GM21360 (cell line): ENCODE measurements around the gene NPC2.

Source experiments
- ATAC-seq: cut with Tn5 transposase; IDR thresholded peaks from one replicate; pipeline ENCODE4 v1.9.1; 2021; ENCODE audit warnings: mild to moderate bottlenecking, moderate library complexity; ENCODE audit not compliant: unreplicated experiment

The NPC2 gene

DNA sequence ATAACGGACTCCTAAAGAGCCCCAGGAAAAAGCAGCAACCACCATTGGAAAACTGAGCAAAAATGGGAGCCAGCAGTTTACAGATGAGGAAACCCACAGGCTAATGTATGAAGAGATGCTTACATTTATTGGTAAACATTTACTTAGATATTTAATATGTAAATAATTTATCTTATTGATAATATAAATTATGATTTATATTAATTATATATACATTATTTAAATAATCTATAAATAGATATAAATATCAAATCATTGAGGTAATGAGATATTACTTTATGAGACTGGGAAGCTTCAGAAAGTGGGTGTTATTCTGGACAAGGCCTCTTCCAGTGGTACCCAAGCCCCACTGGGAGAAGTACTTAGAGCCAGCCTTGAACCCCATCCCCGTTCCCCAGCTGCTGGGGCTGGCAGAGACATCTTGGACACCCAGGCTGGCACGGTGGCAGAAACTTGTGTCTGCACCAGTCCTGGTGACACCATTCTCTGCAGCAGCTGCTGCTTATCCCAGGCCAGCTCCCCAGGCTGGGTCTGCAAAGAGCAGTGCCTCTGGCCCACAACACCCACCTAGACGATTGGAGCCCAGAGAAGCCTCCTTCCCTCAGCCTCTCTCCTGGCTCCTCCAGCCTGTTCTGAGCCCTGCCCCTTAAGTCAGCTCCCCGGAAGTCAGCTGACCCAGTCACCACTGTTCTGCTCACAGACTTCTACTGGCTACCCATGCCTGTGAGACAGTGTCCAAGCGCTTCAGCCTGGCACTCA lies 26.4 kb upstream of the NPC2 start:
- ATAC-seq, result no peak

DNA sequence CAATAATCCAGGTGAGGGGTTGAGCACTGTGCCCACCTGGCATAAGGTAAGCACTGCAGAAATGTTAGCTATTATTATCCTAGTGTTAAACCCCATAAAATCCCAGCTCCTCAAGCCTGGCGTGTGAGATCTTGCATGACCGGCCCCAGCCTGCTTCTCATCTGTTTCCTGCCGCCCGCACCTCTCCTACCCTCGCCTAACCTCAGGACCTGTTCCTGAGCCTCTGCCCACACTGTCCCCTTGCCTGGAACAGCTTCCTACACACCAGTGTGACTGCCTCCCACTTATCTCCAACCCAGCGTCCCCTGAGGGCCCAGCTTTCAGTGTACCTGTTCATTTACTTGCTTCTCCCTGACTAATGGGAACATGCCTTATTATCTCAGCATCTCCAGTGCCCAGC lies 25.1 kb upstream of the NPC2 start:
- ATAC-seq, result no peak

DNA sequence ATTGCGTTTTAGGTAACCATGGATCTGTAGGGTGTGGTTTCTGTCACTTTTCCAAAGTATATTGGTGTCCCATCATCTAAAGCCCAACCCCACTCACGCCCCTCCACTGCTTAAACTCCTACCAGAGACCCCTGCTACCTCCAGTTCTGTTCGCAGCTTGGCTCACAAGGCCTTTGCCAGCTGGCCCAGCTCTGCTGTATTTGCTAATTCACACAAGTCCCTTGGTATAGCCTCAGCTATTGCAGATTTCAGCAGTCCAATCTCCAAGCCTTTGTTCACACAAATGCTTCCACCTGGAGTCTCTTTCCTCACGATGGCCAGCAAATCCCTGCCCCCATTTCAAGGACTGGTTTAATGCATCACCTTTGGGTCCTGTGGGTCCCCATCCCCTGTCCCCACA lies 24.6 kb upstream of the NPC2 start:
- ATAC-seq, result no peak

DNA sequence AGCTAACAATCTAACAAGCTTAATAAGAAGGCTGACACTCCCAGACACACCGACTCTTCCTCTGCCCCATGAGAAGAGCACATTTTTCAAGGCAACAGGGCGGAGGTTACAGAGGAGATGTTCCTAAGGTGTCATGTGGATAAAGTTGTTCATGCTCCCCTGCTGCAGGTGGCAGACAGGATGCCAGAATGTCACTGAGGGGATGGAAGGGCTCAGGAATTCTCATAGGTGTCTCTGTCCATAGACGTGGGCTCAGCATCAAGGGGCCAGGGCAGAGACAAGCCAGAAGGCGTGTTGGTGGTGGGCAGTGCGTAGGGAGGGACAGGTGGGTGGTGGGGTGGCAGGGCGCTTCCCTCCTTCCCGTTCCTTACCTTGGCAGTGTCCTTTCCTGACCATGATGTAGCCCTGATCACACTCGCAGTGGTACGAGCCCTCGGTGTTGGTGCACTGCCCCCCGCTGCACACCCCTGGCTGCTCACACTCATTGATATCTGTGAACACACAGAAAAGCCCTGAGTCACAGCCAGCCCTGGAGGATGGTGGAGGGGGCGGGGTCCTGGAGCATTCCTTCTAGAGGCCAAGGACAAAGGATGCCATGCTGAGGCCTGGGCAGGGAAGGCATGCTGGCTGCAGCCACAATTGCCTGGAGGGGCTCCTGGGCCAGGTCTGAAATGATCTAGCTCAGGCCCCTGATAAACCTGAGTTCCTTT lies 23.5 kb upstream of the NPC2 start:
- ATAC-seq, result no peak

DNA sequence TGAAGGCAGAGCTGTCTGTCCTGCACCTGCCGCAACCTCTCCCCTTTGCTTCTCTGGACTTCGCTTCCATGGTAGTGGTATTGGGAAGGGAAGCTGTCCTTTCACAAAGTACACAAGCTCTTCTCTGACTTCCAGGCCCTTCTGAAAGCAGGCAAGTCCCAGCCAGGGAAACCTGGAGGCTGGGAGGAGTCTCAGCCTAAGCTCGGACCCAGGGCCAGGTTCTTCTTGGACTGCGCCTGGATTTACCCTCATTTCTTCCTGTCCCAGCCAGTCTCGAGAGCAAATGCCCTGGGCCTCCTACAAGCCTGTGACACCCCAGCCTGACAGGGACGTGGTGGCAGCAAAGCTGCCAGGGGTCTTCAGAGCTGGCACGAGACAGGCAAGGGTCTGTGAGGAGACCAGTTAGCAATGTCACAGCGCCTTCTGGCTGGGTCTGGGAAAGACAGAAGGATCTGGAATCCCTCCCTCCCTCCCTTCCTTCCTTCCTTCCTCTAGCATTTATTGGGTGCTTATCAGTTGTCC lies 22.8 kb upstream of the NPC2 start:
- ATAC-seq, result no peak

DNA sequence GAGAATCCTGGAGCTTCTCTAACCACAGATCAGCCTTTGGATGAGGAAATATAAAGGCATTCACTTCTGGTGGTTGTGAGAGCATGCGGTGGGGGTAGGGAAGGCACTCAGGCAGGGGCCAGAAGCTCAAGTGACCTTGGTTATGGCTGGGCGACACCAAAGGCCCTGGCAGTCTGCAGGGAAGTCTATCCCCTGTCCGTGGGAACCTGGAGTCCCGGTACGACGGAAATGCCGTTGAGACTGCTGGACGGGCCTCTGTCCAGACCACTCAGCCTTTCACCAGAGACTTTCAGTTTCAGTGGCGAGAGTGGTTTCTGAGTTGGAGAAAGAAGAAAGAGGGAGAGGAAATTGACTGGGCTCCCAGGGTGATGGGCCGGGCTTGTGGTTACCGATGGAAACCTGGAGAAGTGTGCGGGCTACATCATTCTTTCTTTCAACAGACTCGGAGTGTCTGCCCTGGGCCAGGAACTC lies 21.4 kb upstream of the NPC2 start:
- ATAC-seq, result no peak

DNA sequence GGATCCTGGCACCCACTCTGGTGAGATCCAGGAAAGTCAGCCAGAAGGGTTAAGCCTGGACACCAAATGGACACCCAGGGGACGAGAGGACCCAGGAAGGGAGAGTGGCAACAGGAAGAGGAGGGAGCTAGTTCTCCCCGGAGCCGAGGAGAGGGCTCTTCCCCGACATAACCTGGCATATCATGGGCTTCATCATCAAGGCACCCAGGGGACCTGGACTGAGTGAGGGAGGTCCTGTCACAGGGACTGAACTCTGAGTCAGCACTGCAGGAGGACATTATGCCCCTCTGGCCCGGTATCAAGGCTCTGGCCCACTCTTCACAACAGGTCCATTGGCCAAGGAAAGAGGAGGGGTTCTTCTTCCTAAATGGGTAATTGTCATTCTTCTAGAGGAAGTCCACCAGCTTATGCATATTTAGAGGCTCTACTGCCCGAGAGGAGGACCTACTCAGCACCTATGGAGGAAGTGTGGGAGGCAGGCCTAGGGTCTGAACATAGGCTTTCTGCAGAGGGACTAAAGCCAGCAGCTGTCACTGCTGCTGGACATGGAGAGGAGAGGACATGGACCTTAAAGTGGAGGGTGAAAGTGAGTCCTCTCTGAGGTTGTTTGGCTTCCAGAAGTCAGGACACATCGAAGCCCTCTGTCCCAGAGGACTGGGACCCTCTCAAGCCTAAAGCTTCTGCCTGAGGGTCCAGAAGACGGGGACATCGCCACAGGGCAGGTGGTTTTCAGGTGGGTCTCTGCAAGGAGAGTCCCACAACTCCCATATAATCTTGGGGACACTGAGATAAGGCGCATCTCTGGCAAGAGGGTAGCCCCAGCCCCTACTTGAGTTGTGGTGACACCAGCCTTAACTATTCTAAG lies 19.1 kb upstream of the NPC2 start:
- ATAC-seq, result no peak

DNA sequence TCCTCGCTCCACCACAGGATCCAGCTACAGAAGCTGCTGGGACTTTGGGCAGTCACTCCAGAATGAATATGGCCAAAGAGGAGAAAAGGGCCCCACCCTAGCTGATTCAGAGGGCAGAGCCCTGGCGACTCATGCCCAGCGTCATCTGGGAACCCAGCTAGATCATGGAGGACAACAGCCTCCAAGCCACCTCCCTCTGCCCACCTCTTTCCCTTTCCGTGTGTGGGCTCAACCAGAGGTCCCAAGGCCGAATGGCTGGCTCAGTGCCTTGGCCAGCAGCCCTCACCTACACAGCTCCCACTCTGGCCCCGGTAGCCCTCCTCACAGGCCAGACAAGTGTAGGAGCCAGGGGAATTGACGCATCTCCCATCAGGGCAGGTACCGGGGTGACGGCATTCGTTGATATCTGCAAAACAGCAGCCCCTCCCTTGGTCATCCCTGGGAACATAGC lies 17.9 kb upstream of the NPC2 start:
- ATAC-seq, result no peak

DNA sequence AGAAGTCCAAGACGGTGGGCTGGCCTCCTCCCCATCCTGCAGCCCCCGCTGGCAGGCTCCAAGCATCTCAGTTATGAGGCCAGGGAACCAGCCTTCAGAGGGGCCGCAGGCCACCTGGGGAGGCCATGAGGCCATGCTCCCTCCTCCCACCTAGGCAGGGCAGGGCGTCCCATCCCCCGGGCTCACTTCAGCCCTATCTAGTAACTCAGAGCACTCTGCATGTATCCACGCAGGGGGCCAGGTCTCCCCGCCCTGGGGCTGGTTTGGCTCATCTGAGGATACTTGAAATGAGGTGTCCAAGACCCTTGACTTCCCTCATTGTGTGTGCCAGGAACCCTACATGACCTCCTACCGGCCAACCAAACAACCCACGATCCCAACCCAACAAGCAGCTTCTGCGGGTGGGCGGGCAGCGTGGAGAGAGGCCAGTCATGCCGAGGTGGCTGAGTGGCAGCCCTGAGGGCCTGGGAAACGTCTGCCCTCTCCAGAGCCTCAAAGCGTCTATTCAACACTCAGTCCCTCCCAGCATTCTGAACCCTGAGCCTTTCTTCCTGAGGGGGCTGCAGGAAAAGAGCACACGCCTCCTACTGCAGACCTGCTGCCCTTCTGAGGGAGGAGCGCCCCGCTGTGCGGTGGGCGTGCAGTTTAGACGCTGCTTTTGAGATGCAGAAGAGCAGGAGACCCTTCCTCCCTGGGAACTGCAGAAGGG lies 17.3 kb upstream of the NPC2 start:
- ATAC-seq, result no peak

DNA sequence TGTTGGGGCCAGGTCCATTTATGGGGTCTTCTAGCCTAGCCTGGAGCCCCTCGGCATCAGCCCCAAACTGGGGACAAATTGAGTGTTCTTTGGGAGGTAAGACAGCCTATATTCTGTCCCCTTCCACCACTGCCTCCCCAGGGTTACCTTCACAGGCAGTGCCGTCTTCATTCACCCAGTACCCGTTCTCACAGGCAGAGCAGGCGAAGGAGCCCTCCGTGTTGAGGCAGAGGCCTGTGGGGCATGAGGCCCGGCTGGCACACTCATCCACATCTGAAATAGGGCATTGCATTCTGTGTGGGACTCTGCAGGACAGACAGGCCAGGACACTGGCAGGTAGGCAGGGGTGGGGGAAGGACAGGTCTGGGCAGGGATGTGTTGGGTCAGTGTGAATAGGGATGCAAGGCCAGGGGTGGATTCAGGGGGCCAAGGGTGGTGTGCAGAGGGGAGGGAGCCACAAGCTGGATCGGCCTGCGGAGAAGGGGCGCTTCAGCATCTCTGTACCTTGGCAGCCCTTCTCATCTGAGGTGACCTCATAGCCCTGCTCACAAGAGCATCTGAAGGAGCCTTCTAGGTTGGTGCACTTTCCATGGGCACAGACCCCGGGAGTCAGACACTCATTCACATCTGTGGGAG lies 16.6 kb upstream of the NPC2 start:
- ATAC-seq, result no peak

DNA sequence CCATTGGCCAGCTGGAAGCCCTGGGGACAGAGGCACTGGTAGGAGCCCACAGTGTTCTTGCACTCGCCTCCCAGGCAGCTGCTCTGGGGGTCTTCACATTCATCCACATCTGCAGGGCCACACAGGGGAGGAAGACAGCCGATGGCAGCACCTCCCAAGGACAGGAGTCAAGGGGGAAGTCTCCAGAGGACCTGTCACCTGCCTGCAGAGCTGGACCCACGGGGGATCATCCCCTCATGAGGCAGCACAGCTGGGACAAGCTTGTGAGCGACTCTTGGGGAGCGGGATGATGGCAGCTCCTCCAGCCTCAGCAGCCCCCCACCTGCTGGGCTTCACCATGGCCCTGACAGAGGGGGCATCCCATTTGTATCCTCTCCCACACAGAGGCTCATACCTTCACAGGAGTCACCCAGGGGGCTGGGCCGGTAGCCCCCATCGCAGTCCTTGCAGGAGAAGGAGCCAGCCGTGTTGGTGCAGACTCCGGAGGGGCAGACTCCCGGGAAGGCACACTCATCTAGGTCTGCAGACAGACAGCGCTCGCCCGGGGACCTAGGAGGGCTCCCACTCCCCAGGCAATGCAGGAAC lies 15.8 kb upstream of the NPC2 start:
- ATAC-seq, result no peak

DNA sequence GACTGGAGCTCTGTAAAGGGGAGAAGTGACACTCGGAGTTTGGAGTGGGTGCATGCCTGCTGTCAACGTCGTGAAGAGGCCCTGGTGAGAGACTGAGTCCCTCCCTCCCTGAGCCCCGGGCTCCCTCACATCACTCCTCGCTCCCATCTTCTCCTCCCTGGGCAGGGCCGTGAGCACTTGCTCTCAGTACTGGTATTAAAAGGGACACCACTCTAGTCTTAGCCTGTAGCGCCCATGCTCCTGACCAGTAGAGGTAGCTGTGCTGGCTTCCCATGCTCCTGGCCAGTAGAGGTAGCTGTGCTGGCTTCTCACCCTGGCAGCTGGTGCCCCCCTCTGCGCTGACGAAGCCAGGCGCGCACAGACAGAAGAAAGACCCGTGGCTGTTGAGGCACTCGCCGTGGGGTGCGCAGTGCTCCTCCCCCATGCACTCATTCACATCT lies 15.2 kb upstream of the NPC2 start:
- no peak for ATAC-seq

DNA sequence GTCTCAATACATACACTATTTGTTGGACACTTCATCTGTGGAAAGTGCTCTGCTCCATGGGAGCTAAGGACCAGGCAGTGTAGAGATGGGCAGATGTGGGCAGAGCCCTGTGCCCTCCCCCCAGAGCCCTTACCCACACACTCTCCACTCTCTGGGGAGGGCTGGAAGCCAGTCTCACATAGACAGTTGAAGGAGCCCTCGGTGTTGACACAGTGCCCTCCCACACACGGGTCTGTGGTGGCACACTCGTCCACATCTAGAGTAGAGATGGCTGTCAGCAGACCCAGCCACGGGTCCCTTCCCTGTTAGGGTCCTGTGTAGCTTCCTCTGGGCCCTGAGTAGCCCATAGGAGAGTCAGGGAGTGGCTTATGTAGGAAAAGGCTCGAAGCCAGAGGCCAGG lies 14.7 kb upstream of the NPC2 start:
- ATAC-seq, result no peak

DNA sequence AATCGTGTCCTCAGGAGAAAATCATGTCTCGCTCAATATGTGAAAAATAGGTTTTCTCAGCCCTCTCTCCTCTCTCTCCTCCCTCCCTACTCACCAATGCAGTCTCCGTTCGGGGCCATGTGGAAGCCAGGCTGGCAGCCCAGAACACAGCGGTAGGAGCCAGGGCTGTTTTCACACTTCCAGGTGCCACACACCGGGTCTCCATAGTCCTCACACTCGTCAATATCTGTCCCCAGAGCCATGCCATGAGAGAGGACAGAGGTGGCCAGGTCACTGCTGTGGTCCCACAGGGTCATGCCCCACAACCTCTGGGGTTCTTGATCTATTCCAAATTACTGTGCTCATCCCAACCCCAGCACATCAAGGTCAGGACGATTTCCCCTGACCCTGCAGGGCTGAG lies 14.0 kb upstream of the NPC2 start:
- ATAC-seq, result no peak

DNA sequence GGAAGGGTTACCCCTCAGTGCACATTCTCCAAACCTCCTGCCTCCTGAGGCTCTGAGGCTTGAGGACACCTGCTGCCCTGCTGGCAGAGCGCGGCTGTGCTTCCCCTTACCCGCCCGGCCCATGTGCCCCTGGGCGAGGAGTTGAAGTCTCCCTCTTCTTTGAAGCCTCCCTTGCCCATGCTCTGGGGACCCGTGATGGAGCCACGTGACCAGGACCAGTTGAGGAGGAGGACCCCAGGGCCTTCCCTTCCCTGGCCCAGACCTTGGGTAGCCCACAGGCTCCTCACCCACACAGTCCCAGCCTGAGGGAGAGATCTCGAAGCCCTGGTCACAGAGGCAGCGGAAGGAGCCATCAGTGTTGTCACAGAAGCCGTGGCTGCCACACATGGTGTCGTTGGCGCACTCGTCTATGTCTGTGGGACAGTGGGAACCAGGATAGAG lies 13.3 kb upstream of the NPC2 start:
- ATAC-seq, result no peak

DNA sequence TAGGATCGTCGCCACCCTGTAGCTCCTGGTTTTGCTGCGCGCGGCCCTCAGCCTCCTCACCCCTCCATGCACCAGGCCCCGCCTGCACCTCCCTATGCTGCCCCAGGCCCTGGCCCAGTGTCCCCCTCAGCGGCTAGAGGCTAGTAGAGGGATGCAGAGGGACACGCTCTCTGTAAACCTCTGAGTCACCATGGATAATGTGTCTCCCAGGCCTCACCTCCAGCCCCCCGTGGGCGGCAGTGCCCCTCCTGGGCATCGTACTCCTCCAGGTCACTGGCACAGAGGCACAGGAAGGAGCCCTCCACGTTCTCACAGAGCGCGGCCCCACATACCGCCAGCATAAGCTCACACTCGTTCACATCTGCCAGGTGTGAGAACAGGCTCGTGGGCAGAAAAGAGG lies 12.7 kb upstream of the NPC2 start:
- ATAC-seq, result no peak

DNA sequence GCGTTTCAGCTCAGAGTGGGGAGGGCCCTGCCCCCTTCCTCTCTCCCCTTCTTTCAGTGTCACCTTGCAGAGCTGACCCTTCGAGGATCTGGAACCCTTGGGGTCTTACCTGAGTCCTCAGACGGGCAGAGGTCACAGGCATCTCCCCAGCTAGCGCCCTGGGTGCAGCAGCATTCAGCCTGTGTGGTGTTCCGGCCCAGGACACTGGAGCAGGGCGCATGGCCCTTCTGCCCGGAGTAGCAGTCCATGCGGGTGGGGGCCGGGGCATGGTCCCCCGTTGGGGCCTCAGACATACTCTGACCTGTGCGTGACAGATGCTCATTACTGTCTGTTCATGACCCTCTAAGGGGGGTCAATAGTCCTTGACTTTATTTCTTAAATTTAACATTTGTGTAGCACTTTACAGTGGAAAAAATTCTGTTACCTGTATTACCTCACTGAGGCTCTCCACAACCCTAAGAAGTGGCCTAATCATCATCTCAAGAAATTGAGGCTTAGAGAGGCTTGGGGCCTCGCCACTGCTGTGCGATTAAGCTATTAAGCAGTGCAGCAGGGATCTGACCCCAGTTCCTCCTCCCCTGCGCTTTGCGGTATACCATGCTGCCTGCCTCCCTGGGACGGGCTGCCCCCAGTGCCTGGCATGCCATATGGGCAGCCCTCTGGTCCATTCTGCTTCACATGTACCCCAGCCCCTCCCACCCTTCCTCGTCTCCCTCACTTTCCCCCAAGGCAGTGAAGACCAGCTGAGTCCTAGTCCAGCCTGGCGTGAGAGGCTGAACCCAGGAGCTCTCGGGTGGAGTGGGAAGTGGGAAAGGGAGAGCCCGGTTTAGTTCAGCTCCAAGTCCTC lies 12.0 kb upstream of the NPC2 start:
- ATAC-seq, result no peak

DNA sequence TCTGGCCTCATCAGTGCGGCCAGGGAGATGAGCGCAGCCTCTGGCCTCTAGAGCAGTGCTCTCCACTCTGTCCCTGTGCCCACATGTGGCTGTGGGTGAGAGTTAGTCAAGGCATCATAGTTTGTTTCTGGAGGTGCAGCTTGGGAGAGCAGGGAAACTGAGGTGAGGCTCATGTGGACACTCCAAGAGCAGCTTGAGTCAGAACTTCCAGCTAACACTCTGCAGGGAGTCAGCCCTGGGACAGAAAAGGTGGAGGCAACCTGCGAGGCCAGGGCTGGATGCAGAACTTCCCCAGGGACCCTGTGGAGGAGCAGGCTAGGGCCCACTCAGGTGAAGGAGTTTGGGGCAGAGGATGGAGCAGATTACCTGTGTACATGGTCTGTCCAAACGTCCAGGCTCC lies 11.3 kb upstream of the NPC2 start:
- ATAC-seq, result no peak

DNA sequence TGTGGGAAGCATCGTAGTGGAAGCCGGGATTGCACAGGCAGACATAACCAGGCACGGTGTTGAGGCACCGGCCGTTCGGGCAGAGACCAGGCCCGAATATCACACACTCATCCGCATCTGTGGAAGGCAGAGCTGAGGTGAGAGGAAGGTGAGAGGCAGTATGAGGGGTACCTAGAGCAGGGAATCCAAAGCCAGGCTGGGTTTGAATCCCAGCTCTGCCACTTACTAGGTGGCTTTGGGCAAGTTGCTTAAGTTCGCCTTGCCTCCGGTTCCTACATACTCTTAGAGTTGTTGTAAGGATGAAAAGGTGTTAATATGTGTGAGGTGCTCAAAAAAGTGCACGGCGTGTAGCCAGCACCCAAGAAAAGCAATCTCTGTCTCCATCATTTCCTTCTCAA lies 10.8 kb upstream of the NPC2 start:
- no peak for ATAC-seq
